ENCODE results near the gene TBX2. TPM values are rescaled to one million over a fixed set of nuclear protein-coding genes. Genes with fewer than 3 reads are reported as not detected.

TBX2 gene
- total and polyA plus RNA-seq, 2 of the 4 experiments (the other 2 are of a cell fraction), result 20.1 to 64.1 TPM

- TF ChIP-seq USF2 (IDR thresholded peaks at IDR 0.05; ENCODE audit: low read depth, low read length) (no peak), BHLHE40 (IDR thresholded peaks at IDR 0.05; ENCODE audit: low read depth, low read length) (no peak)
Measured at GRCh38 chr17:61388561-61389356, 10.9 kb upstream of the TBX2 start (continued).
